Ovary (tissue), 3 donors: ENCODE measurements around the gene GRID1.

Experiments used
- CTCF ChIP-seq, 3 donors: fragments of 450-650 bp in 2 of 3; fragments of 200-600 bp in 1 of 3; IDR thresholded peaks; one replicate each; pipeline versions ENCODE4 v1.5.1 to v1.8.0; 2016 to 2022; ENCODE audit warnings: antibody characterized with exemption in 3 of 3, mild to moderate bottlenecking in 1 of 3
- EP300 ChIP-seq: sonication (generic); formaldehyde crosslinking; IDR thresholded peaks from one replicate; pipeline ENCODE4 v1.6.1; 2017; ENCODE audit warnings: antibody characterized with exemption
- donor health status: DM: no; HTN: no; CAD: no.

- TF ChIP-seq CTCF (IDR thresholded peaks at IDR 0.05): no peak
- no peak for TF ChIP-seq EP300
Measured at GRCh38 chr10:85665681-85666080, 700.9 kb downstream of the GRID1 start.
